Stimulated activated CD4-positive, alpha-beta T cell treated with anti-CD3 and anti-CD28 coated beads, Interleukin-2, amount 100 ng/mL, for 48 hours (primary cell): ENCODE measurements around the gene FBXL15.

Experiments
- DNase-seq, 2 donors: peaks; one replicate each; pipeline ENCODE4 v3.0.0-alpha.2; 2020

FBXL15 gene

DNA sequence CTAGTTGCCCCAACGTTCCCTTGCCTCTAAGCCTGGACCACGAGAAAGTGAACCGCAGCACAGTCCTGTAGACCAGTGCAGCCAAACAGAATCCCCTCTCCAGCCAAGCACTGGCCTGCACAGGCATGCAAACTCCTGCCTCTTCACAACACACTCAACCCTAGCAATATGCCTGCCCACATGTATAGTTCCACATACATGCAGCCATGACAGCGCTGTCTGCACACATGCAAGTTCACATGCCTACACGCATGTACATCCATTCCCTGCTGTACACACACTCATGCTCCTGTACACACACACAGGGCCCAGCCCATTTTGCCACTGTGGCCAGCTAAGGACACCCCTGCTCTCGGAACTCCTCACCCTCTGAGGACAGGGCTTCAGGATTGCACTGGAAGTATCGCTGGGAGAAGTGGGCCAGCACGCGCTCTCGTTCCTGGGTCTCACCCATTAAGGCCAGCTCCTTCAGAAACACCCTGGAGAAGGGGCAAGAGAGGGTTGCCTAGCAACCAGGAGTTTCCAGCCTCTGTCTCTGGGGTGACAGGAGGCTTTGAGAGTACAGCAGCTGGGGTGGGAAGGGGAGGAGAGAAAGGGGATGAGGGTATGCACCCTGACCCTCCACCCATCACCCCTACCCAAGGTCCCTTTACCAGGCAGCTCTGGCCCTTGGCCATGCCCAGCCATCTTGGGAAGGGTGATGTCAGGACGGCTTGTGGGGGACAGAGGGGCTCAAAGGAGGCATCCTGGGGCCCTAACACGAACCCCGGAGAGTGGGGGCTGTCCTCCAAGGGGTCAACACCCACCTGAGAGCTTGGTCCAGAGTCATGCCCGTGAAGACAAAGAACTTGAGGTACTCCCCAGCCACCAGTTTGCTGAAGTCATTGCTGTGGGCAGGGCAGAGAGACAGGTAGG lies 9.0 kb upstream of the FBXL15 start:
- no peak for DNase-seq

DNA sequence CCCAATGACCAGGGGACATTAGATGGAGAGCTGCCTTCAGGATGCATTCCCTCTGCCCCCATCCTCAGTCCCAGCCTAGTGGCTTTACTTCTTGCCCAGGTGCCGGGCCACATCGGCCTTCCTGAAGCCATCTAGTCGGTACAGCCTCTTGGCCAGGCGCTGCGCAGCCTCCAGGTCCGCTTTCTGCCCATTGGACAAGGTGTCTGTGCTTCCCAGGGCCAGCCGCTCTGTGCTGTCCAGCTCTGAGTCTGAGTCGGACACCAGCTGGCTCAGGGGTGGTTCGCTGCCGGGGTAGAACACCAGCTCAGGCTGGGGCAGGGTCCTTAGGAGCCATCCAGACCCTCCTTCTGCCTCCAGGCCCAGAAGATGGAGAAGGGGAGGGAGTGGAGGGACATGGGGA lies 8.3 kb upstream of the FBXL15 start:
- DNase-seq: no peak

DNA sequence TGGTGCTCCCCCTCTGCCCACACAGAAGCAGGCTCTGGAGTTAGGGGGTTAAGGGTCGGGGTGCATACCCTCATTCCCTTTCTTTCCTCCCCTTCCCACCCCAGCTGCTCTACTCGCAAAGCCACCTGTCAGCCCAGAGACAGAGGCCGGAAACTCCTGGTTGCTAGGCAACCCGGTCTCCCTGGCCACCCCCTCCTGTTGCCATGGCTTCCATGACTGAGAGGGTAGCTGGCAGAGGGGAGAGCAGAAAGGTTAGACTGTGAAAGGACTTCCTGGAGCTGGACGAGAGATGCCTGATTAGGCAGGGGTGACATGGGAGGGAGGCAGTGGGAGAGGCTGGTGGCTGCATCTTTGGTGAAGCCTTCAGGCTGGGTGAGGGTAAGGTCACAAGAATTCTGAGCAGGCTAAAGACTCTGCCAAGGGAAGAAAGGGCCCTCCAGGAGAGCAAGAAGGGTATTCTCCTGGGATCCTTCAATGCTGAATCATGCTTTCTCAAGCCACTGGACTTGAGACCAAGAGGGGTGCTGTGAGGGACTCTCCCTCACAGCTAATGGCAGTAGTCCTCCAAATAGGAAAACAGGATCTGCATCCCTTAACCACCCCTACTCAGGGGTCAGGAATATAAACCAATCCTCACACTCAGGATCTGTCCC lies 7.5 kb upstream of the FBXL15 start:
- DNase-seq: no peak

DNA sequence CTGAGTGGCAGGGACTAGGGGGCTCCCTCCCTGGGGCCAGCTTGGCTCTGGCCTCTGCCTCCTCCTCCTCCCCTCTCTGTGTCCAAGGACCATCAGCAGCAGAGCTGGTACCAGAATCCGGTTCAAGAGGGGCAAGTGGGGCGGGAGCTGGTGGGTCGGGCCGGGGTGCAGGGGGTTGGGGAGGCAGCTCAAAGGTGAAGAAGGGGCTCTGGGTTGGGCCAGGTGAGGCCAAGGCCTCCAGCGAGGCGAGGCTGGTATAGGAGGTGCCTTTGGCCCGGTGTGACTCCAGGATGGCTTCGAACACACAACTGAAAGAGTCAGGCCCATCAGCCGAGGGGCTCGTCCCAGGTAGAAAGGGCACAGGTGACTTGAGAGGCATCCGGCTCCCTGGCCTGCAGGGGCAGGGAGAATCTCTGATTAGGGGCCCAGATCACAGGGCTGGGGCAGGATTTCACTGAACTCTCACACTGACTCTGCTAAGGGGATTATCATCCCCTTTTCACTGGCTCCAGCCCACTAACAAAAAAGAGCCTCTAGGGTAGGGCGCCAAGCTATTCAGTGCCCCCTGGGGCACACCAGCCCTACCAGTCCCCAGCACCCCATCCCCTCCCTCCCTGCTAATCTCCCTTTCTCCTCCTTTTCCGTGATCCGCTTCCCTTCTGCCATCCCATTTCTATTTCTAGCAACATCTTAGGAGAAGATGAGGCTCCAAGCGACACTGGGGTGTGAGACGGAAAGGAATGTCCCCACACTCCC lies 6.7 kb upstream of the FBXL15 start:
- no peak for DNase-seq

DNA sequence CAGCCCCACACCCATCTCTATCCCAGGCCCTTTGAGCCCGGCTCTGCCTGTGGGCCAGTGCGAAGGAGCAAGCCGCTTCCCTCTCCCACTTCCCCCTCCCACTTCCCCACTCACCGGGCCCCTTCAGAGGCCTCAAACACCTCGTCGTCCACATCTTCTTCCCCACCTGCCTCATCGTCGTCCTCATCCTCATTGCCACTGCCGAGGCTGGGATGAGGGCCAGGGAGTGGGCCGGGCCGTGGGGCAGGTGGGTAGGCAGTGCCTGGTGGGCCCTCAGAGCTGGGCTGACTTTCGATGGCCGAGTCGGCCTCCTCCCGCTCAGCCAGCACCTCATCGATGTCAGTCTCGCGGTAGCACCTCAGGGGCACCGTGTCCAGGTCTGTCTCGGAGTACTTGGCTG lies 5.9 kb upstream of the FBXL15 start:
- no peak for DNase-seq

DNA sequence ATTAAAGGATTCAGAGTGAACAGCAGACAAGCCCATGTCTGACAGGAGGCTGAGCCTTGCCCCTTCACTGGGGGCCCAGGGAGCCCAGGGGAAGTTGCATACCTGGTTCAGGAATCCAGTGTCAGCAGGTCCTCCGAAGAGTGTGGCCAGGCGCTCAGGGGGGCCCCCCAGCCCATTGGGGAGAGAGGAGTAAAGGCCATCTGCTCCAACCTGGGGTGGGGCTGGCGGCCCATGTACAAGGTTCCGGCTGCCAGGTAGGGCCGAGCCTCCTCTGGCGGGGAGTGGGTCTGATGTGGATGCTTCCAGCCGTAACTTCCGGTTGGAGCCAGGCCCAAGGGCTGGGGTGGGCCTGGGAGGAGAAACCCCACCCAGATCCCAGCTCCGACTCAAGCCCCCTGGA lies 4.4 kb upstream of the FBXL15 start:
- no peak for DNase-seq

DNA sequence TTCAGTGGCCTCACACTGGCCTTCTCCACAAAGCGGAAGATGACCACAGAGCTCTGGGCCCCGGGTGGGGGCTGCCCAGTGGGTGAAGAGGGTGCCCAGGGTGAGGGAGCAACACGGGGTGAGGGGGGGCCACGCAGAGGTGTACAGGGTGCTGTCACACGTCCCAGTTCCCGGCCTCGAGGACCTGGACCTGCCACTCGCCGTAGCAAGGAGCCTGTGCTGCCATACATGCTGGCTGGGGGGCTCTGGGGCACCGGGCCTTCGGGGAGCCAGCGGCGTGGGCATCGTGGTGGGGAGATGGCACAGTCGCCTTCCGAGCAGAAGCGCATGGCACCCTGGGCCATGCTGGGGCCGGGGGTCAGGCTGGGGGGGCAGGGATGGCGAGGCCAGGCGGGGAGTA lies 3.9 kb upstream of the FBXL15 start:
- no peak for DNase-seq

DNA sequence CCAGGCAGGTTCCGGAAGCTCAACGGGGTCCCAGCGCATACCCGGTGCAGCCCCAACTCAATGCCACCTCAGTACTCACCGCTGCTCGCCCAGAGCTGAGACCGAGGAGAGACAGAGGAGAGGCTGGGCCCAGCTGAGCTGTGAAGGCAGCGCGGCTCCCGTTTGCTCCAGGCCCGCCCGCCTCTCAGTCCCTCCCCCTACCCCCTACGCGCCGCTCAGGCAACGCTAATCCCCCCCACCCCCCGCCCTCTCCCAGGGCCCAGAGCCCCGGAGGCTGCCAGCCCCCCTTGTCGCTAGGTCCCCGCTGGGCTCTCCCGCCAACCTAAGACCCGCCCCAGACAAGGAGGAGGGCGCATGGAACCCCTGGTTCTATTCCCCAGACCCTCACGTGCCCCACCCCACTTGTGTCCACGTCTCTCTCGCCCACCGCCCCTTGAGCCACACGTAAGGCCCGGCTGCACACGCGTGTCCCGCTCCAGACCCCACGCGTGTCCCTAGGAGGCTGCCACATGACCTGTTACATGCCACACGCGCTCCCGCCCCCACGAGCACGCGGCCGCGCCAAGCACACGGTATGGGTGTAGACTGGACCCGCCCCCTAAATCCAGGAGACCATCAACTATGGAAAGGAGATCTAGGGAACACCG lies 1.9 kb upstream of the FBXL15 start, which contains the start of gene PSD:
Gene PSD (minus strand): TSS at position 164 of the 647 bp plus-strand sequence. CDS start 1,747 bp downstream, outside the sequence.
- no peak for DNase-seq

DNA sequence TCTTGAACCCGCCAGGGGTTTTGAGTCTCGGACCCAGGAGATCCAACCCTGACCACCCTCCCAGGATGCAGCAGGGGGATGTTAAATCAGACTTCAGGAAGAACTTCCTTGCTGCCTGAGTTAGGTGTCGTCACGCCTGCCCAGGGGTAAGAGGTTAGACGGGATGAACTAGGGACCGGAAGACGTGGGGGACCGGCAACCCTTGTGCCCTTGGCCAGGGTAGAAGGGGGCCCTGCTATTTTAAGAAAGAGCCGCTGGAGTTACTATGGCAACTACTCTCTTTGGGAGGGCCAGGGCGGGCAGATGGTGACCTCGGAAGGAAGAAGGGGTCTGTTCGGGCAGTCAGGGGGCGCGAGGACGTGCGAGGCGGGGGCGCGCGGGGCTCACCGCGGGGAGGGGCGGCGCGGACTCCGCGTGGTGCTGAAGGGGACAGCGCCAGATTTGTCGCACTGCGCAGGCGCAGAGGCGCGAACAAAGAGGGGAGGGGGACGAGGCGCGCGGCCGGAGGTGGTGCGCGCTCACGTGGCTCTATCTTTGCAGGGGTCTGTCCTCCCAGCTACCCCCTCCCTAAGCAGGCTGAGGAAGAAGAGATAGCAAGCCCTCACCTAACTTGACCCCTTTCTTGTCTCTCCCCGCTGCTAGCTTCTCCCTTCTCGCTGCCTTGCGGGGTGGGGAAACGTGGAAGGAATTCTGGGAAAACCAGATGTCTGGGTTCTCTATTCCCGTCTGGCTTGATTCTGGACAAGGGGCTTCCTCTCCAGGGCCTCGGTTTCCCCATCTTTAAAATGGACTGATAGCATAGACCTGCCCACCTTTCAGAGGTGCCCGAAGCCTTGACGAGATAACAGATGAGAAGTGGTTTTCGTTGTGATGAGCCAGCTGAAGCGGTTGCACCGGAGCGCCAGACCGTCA lies 1.1 kb upstream of the FBXL15 start:
- DNase-seq: peak; percentile 60 to 69

DNA sequence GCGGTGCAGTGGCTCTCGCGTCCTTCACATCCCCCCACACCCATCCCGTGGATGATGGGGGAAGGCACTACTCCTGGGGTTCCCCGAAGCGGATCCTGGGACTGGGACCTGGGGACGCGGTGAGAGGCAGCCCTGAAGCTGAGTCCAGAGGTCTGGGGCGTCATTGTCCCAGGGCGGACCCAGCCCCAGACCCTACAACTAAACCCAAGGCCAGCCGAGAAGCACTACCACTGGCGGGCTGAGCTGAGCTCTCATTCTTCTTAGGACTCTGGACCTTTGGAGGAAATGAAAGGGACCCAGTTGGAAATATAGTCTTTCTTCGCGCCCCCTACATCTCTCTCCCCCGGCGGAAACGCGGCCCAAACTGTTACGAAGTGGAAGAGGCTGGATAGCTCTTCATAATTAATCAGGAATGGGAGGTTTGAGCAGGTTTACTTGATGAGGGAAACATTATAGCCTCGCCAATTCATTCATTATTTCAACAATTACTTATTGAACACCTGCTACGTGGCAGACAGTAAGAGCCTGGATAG lies 389 bp upstream of the FBXL15 start:
- DNase-seq: no peak

DNA sequence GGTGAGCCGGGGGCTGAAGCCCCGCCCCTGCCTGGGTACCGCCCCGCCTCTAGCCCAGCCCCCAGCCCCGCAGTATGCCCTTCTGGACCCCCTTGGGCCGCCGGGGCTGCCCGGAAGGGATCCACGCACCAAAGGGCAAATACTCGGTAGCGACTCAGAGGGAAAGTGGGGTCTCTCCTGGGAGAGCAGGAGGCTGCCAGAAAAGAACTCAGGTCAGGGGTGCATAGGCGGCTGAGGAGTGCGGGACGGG lies 796 bp downstream of the FBXL15 start:
- no peak for DNase-seq

DNA sequence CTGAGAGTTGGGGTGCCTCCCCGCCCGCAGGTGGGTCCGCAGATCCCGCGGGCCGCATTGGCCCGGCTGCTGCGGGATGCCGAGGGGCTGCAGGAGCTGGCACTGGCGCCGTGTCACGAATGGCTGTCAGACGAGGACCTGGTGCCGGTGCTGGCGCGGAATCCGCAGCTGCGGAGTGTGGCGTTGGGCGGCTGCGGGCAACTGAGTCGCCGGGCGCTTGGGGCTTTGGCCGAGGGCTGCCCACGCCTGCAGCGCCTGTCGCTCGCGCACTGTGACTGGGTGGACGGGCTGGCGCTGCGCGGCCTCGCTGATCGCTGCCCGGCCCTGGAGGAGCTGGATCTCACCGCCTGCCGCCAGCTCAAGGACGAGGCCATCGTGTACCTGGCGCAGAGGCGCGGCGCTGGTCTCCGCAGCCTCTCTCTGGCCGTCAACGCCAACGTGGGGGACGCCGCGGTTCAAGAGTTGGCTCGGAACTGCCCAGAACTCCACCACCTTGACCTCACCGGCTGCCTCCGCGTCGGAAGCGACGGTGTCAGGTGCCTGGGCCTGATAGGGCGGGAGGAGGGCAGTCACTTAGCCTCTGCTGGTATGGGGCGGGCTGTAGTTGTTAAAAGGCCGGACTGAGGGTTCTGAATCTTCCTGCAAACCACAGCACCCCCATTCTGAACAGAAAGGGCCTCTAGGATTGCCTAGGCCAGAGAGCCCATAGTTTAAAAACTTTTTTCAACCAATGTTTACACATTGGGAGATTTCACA lies 1.3 kb downstream of the FBXL15 start:
- no peak for DNase-seq

DNA sequence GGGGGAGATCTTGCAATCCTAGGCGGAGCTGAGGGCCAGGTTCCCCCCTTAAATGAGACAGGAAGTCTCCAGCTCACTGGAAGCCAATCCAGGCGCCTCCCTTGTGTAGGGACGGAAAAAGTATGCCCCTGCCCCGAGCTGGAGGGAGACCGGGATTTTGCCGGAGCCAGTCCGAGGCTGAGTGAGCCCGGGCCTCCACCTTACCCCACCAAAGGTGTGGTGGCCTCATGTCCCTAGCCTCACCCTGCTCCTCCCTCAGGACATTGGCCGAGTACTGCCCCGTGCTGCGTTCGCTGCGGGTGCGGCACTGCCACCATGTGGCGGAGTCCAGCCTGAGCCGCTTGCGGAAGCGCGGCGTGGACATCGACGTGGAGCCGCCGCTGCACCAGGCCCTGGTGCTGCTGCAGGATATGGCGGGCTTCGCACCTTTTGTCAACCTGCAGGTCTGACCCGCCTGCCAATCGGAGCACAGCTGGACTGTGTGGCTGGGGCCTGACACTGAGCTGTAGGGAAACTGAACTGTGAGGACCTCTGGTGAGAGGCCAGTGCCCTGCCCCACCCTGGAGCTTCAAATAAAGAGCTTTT lies 2.0 kb downstream of the FBXL15 start:
- DNase-seq: no peak

DNA sequence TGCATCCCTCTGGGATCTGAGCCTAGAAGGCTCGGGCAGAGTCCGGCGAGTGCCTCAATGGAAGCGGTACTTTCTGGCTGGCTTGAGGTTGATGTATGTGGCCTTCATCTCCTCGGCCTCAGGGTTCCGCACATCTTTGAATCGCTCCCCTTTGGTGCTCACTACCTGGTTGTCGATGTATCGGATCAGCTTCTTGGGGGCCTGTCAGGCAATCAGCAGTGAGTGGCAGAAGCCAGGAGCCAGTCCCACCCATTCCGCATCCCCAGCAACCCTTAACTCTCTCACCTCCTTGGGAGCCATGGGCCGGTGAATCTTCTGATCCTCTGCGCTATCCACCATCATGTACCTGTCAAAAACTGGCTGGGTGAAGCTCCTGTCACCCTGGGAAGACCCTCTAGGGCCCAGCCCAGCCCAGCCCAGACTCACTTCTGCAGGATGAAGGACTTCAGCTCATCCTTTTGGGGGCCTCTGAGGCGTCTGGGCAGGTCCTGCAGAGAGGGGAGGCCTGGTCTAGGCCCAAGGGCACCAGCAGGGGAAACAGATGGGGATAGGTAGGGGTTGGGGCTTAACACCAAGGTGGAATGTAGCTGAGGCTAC lies 2.8 kb downstream of the FBXL15 start:
- DNase-seq: no peak

DNA sequence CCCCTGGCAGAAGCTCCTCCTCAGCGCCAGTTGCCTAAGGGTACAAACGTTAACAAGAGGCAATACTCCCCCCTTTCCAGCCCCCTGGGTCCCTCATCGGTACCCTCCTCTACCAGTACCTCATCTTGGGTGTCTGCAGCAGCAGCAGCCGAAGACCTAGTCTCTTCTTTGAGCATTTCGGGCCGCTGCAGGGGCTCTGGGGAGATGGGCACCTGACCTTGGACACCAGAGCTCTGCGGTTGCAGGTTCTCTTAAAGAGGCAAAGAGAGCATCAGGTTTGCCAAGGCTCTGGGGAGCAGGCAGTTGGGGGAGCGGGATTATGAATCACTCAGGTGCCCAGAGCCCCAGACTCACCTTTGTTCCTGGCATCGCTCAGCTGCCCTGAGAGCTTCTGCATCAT lies 3.5 kb downstream of the FBXL15 start:
- no peak for DNase-seq

DNA sequence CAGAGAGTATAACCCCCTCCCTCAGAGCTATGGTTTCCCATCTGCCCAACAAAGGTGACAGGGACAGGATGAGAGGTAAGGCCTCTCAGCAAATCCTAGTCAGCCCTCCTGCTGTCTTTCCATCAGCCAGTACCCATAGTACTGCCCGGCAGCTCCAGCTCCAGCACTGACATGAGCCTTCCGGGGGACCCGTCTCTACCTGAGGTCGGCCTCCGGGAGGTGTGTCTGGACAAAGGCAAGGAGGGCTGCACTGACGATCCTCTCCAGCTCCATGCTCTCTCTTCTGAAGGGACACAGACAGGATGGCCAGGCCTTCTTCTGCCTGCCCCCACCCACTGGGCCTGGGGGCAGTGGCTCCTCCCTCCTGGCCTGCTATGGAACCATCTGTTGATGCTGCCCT lies 4.3 kb downstream of the FBXL15 start:
- DNase-seq: no peak

DNA sequence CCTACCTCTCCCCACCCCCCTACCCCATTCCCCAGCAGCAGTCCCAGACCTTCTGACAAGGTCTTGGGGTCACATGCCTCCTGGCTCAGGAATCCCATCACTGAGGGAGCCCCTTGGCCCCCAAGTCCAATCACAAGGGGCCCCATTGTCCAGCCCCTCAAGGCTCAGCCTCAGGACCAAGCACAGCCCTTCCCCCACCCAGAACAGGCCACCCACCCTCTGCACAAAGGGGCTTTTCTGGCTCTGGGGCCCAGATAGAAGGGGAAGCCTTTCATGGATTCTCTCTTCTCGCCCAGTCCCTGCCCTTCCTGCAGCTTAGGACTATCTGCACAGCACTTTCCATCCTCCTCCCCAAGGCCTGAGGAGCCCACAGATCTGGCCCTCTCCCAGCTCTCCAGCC lies 4.8 kb downstream of the FBXL15 start:
- DNase-seq: no peak

DNA sequence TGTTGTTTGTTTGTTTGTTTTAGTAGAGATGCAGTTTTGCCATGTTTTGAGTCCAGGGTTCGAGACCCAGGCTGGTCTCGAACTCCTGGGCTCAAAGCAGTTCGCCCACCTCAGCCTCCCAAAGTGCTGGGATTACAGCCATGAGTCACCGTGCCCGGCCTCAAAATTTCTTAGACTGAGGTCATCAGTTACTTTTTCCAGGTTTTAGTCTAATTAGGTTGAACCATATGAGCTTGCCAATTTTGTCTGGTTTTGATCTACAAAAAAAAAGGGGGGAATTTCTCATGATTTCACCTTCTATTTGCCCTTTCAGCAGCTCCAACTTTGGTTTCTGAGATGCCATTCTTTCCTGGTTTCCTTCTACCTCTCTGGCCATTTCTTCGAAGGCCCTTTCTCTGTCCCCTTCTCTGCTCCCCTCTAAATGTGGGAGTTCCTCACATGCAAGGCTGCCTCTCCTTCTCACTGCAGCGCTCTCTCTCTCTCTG lies 6.2 kb downstream of the FBXL15 start:
- DNase-seq: no peak

DNA sequence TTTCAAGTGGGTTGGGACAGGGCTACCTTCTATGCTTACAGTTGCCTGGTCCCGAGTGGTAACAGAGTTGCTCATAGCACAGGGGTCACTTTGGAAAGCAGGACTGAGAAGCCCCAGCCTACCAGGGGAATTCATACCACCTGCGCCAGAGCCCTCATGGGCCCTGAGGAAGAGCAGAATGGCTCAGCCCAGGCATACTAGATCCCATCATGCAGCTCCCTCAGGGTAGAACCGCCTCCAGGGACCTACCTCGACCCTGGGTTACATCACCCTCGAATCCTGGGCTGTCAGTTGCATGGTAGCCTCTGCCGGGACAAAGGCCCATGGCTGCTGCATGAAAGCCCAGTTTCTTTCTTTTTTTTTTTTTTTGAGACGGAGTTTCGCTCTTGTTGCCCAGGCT lies 8.8 kb downstream of the FBXL15 start:
- no peak for DNase-seq

DNA sequence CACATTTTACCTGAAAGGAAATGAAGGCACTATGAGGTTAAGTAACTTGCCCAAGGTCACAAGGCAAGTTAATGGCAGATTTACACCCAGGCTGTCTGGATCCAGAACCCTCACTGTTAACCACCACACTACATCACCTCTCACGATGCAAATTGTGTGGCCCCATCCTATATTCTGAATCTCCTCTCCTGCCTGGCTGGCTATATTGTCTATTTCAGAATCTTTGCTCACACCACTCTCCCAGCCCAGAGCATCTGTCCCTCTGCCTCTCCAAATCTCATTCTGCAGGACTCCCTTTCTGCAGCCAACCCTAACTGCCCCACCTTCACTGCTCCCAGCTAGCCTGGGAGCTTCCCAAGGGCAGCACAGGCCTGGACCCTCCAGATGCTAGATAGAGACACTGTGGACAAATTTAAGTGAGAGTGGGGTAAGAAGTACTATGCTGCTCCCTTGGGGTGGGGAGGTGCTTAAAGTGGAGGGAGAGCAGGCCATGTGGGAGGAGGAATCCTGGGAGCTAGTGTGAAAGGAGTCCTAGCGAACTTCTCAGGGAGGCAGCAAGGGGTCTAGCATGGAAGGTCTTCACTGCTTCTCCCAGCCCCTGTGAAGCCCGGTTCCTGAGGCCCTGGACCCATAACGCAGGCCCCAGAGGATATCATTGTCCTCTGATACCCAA lies 11.0 kb downstream of the FBXL15 start:
- no peak for DNase-seq
